ENCODE data around the gene FGGY. TPM values are rescaled to one million over a fixed set of nuclear protein-coding genes. Genes with fewer than 3 reads are reported as not detected.

The FGGY gene
- total and polyA plus RNA-seq, 2 donors (not counting 3 experiments of a cell fraction or from before 2014, with no cell fraction given) = 5.6 to 6.4 TPM

GRCh38 chr1:59667020-59667419 lies 370.1 kb downstream of the FGGY start:
- BruUV-seq (replicated peaks) = no TSS peak
- H3K4me2 ChIP-seq (ENCODE audit: insufficient read depth, low read length) = no peak overlapping the region
- CTCF ChIA-PET = no interaction called here
- H3K9me3 ChIP-seq (replicated peaks; ENCODE audit: control insufficient read depth, insufficient read depth, low read length) = no peaks in the 10 kb centered on the region
- no peak overlapping the region for H3K4me3 ChIP-seq (replicated peaks in 1 of 3; ENCODE audit: insufficient read depth in 1 of 3, low read depth in 1 of 3, low read length in 3 of 3)
- no peak for FAIRE-seq
- H3K4me1 ChIP-seq (ENCODE audit: control insufficient read depth, extremely low read depth, insufficient read depth, low read length) = no peaks in the 10 kb centered on the region
- POLR2A ChIA-PET = no interaction called here
- no peaks in the 10 kb centered on the region for H3K9me1 ChIP-seq (replicated peaks; ENCODE audit: control insufficient read depth, extremely low read depth, insufficient read depth, low read length)
- dilution Hi-C loops (cut with MboI; ENCODE audit: extremely low pct_ligation_motif_present, low sequenced_read_pairs) = no loop called here
- DNase-seq (ENCODE audit: low read depth, low spot score) = no peak
- no peaks in the 10 kb centered on the region for H3K27me3 ChIP-seq (ENCODE audit: control insufficient read depth in 2 of 2, insufficient read depth in 2 of 2, low read length in 2 of 2)
- intact Hi-C loops (cut with micrococcal nuclease) = no loop called here
- H3K36me3 ChIP-seq (ENCODE audit: control insufficient read depth in 2 of 2, extremely low read depth in 1 of 2, insufficient read depth in 2 of 2, low read length in 2 of 2) = no peaks in the 10 kb centered on the region
- no peaks in the 10 kb centered on the region for H3K79me2 ChIP-seq (ENCODE audit: control insufficient read depth, insufficient read depth, low read length)
- H3K27ac ChIP-seq (ENCODE audit: insufficient read depth, low read depth, low read length) = no peak overlapping the region
- no peaks in the 10 kb centered on the region for H4K20me1 ChIP-seq (replicated peaks; ENCODE audit: control insufficient read depth, extremely low read depth, insufficient read depth, low read length)
- TF ChIP-seq GATA2 (IDR thresholded peaks at IDR 0.05; ENCODE audit: insufficient read depth, insufficient read length, low read depth, low read length) (no peak), EZH2 (IDR thresholded peaks at IDR 0.05; ENCODE audit: borderline replicate concordance, low read depth, low read length, severe bottlenecking) (no peak), POLR2A (IDR thresholded peaks at IDR 0.05; ENCODE audit: low read depth, low read length) (no peak), MYC (IDR thresholded peaks at IDR 0.05; ENCODE audit: low read depth, low read length) (no peak), JUN (IDR thresholded peaks at IDR 0.05; ENCODE audit: borderline replicate concordance, insufficient read depth, insufficient read length, low read depth) (no peak)
- no peak overlapping the region for H2AFZ ChIP-seq (ENCODE audit: low read depth, low read length)
- H3K9ac ChIP-seq (replicated peaks; ENCODE audit: extremely low read depth, insufficient read depth, low read length) = no peak overlapping the region

GRCh38 chr1:59669752-59670312 lies 372.9 kb downstream of the FGGY start:
- ChIA-PET POLR2A (no interaction called here), CTCF (interaction anchor here (0.9 kb wide), 1 partner anchor 885 kb away, joined by 3 read pairs; no protein-coding TSS in a partner anchor)
- Histone ChIP-seq H3K9ac (replicated peaks; ENCODE audit: extremely low read depth, insufficient read depth, low read length) (no peak overlapping the region), H3K4me2 (ENCODE audit: insufficient read depth, low read length) (no peak overlapping the region), H3K9me3 (replicated peaks; ENCODE audit: control insufficient read depth, insufficient read depth, low read length) (no peaks in the 10 kb centered on the region), H3K36me3 (ENCODE audit: control insufficient read depth in 2 of 2, extremely low read depth in 1 of 2, insufficient read depth in 2 of 2, low read length in 2 of 2) (no peaks in the 10 kb centered on the region), H3K27me3 (ENCODE audit: control insufficient read depth in 2 of 2, insufficient read depth in 2 of 2, low read length in 2 of 2) (no peaks in the 10 kb centered on the region), H2AFZ (ENCODE audit: low read depth, low read length) (no peak overlapping the region), H3K4me3 (replicated peaks in 1 of 3; ENCODE audit: insufficient read depth in 1 of 3, low read depth in 1 of 3, low read length in 3 of 3) (no peak overlapping the region), H3K4me1 (ENCODE audit: control insufficient read depth, extremely low read depth, insufficient read depth, low read length) (peaks cover 14% of the 10 kb centered on the region), H3K9me1 (replicated peaks; ENCODE audit: control insufficient read depth, extremely low read depth, insufficient read depth, low read length) (no peaks in the 10 kb centered on the region), H4K20me1 (replicated peaks; ENCODE audit: control insufficient read depth, extremely low read depth, insufficient read depth, low read length) (no peaks in the 10 kb centered on the region), H3K79me2 (ENCODE audit: control insufficient read depth, insufficient read depth, low read length) (no peaks in the 10 kb centered on the region), H3K27ac (ENCODE audit: insufficient read depth, low read depth, low read length) (no peak overlapping the region)
- no peak for TF ChIP-seq GATA2 (IDR thresholded peaks at IDR 0.05; ENCODE audit: insufficient read depth, insufficient read length, low read depth, low read length)
- TF ChIP-seq CTCF (IDR thresholded peaks at IDR 0.05; ENCODE audit: extremely low read depth in 1 of 2, insufficient read depth in 1 of 2, low read depth in 1 of 2, low read length in 2 of 2) = no peak
- TF ChIP-seq POLR2A (IDR thresholded peaks at IDR 0.05; ENCODE audit: low read depth, low read length) = no peak
- TF ChIP-seq FOS (IDR thresholded peaks at IDR 0.05; ENCODE audit: borderline replicate concordance, insufficient read depth, low read length) = no peak
- no peak for TF ChIP-seq POLR2AphosphoS5 (IDR thresholded peaks at IDR 0.05; ENCODE audit: insufficient read depth, low read depth, low read length)
- no peak for TF ChIP-seq MAX (IDR thresholded peaks at IDR 0.05; ENCODE audit: insufficient read depth, insufficient read length)
- no peak for TF ChIP-seq JUN (IDR thresholded peaks at IDR 0.05; ENCODE audit: borderline replicate concordance, insufficient read depth, insufficient read length, low read depth)
- TF ChIP-seq EZH2 (IDR thresholded peaks at IDR 0.05; ENCODE audit: borderline replicate concordance, low read depth, low read length, severe bottlenecking) = no peak
- TF ChIP-seq MYC (IDR thresholded peaks at IDR 0.05; ENCODE audit: low read depth, low read length) = no peak
- BruUV-seq (replicated peaks) = no TSS peak
- intact Hi-C loops (cut with micrococcal nuclease) = loop anchor here (10.0 kb wide), 1 partner anchor 245 kb away; no protein-coding TSS in a partner anchor
- DNase-seq (ENCODE audit: low read depth, low spot score) (no peak), FAIRE-seq (no peak)
- dilution Hi-C loops (cut with MboI; ENCODE audit: extremely low pct_ligation_motif_present, low sequenced_read_pairs) = no loop called here

Measured in endothelial cell of umbilical vein (primary cell).